Activated T-cell treated with anti-CD3 and anti-CD28 coated beads, Interleukin-2, amount 50 U/mL, for 1 hour (primary cell): Measurements from ENCODE around the gene C10orf62.
"Not testable (repeated sequence)": the region's sequence is repeated elsewhere in the genome, so short reads cannot be mapped to it uniquely, and the experiment has no call there.

Experiments used
- DNase-seq: peaks from one replicate; pipeline ENCODE4 v3.0.0-alpha.2; 2020

The C10orf62 gene

DNA sequence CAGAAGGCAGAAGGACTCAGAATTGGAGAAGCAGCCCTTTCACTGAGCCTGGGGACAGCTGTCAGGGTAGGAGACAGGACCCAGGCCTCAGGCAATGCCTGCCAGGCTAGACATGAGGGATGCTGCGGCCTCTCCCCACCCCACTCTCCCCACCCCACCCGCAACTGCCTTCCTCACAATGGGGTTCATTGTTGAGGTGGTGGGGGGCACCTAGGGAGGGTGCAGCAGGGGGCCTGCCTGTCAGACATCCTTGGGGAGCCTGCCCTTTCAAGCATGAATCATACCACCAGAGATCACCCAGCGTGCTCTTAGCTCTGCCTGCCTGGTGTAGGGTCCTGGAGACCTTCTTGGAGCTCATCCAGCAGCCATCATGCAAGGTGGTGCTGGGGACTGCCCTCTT is at the start of gene C10orf62:
Gene C10orf62 (plus strand): TSS at position 243 of the 400 bp plus-strand sequence. CDS start 177 bp downstream, outside the sequence.
- DNase-seq: no peak

DNA sequence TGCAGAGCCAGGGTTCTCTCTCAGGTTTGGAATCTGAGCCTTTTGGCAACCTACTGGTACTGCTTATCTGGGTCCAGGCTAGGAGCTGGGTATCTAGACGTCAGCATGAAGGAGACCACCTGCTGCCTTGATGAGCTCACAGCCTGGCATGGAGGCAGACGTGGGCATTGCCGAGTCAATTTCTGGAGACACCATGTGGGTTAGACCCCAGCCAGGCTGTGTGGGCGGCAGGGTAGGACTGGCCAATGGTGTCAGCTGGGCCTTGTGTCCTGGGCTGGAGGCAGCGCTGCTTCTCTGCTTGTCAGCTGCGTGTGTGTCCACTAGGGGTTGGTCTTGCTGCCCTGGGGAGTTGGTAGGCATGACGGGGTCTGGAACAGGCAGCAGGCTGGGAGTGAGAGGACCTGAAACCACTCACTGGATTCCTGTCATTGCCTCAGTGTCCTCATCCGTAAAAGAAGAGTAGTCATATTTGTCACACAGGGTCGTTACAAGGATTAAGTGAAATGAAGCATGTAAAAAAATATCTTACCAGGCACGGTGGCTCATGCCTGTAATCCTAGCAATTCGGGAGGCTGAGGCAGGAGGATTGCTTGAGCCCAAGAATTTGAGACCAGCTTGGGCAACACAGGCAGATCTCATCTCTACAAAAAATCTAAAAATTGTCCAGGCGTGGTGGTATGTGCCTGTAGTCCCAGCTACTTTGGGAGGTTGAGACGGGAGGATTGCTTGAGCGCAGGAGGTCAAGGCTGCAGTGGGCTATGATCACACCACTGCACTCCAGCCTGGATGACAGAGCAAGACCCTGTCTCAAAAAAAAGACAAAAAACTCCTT is 48.6 kb upstream of the C10orf62 start:
- DNase-seq: no peak

DNA sequence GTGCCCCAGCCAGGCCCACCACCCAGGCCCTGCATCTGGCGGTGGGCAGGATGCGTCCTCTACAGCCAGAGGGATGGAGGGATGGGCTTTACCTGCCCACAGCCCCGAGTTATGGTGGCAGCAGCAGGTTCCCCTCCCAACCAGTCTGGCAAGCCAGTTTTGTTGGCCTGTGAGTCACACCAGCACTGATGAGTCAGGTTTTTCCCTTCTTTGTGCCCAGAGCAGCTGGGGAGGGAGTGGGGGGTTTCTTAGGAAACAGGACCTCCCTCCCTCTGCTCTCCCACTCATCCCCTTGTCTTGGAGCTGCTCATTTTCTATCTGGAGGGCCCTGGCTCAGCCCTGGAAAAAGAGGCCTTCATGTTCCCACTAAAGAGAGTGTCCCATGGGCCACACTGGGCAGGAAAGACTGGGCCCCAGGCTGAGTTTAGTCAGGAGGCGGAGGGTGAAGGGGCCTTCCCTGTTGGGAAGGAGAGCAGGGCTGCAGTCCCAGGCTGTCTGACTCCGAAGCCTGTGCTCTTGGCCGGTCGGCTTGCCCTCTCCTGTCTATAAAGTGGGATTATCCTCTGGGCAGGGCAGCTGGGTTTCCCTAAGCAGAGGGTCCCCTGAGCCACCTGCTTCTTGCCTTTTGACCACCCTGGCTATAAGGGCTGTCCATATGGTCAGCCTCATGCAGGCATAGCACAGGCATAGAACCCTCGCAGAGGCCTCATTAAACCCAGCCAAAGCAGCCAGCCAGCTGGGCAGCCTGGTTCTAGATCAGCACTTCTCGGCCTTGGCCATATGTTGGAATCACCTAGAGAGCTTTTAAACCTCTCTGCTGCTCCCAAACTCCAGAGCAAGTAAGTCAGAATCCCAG is 47.1 kb upstream of the C10orf62 start:
- no peak for DNase-seq

GRCh38 chr10:97543025-97543546 is 46.4 kb upstream of the C10orf62 start:
- DNase-seq: no peak

- no peak for DNase-seq
These were observed 42.9 kb upstream of the C10orf62 start for GRCh38 chr10:97546456-97547270.

DNA sequence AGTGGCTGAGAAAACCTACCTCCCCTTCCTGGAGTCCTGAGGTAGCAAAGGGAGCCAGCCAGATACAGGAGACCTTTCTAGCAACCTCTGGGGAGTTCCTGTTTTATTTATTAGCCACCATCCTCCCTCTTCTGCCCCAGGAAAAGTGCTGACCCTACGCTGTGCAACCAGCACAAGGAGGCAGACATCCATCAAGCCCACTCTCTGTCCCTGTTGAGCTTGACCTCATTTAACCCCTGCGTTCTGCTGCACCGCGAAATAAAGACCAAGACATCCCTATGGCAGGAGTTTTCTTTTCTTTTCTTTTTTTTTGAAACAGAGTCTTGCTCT is 42.3 kb upstream of the C10orf62 start:
- DNase-seq: no peak

DNA sequence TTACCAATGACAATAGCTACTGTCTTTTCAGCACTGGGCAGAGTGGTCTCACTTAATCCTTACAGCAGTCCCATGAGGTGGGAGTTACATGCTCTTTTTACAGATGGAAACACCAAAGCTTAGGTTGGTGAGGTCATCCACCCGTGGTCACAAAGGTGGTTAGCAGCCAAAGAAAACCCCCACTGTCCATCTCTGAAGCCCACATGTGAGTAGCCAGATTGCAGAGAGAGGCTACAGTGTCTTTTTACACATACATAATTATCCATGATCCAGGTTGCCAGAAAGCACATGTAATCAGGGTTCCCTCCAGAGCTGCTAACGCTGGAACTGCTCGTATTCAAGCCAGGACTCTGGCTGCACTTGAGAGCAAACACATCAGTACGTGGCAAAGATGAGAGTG is 41.6 kb upstream of the C10orf62 start:
- no peak for DNase-seq

- no peak for DNase-seq
These were observed 40.6 kb upstream of the C10orf62 start for GRCh38 chr10:97548828-97549455.

GRCh38 chr10:97549587-97550322 is 39.8 kb upstream of the C10orf62 start:
- no peak for DNase-seq

- no peak for DNase-seq
These were observed 39.0 kb upstream of the C10orf62 start for GRCh38 chr10:97550336-97551149.

DNA sequence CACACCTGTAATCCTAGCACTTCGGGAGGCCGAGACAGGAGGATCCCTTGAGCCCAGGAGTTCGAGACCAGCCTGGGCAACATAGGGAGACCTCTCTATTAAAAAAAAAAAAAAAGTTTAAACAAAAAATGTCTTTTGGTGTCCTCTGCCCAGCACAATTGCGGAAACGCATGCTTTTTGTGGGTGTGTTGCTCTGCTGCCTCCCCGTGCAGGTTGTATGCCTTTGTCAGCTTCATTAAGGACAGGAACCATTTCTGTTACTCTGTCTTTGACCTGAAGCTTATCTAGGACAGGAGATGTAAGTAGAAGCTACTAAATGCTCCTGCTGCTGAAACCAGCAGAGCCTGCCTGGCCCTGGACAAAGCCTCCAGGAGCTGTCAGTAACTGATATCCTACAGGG is 38.2 kb upstream of the C10orf62 start:
- DNase-seq: no peak

DNA sequence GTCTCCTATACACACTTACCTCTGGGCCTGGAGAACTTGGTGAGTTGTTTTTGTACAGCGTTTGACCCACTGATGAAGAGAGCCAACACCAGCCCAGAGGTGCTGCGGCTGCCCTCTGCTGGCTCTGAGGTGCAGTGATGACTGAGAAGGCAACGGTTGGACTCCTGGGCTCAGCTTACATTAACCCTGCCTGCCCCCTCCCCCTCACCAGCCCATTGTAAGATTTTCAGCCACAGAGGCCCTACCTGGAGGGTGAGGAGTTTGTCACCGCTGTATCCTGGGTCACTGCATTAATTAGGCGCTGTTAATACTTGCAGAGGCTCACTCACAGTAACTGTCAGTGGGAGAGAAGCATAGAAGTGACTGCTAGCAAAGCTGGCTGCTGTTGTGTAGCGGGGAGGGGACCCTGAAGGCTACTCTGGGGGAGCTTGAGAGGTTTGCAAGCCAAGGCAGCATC is 35.9 kb upstream of the C10orf62 start:
- peak; percentile 65 for DNase-seq

- not testable (repeated sequence) for DNase-seq
These were observed 35.2 kb upstream of the C10orf62 start for GRCh38 chr10:97554336-97554735.

GRCh38 chr10:97555541-97555940 is 34.0 kb upstream of the C10orf62 start:
- not testable (repeated sequence) for DNase-seq

GRCh38 chr10:97560731-97561381 is 28.7 kb upstream of the C10orf62 start:
- DNase-seq: not testable (repeated sequence)

GRCh38 chr10:97561386-97562077 is 28.0 kb upstream of the C10orf62 start:
- DNase-seq: not testable (repeated sequence)

DNA sequence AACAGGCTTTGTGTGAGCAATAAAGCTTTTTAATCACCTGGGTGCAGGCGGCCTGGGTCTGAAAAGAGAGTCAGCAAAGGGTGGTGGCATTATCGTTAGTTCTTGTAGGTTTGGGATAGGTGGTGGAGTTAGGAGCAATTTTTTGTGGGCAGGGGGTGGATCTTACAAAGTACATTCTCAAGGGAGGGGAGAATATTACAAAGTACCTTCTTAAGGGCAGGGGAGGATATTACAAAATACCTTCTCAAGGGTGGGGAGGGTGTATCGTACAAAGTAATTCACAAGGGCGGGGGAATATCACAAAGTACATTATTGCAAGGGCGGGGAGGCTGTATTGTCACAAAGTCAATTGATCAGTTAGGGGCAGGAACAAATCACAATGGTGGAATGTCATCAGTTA is 27.2 kb upstream of the C10orf62 start:
- DNase-seq: not testable (repeated sequence)

DNA sequence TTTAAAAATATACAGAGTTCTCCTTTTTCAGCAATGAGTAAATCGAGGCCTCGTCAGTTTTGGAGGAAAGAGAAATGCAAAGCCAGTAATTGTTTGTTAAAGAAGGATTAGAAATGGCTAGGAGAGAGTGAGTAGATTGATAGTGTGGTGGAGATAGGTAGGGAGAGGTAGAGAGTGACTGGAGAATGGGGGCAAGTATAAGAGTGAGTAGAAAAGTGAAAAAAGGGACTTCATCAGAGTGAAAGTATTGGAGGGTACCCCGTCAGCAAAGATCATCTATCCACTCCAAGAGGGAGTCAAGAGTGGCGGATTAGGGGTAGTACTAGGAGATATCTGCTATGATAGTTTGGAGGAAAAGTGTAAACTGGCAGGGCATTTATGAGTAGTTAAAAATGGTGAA is 26.2 kb upstream of the C10orf62 start:
- DNase-seq: no peak

- no peak for DNase-seq
These were observed 24.7 kb upstream of the C10orf62 start for GRCh38 chr10:97564776-97565175.
